ENCODE measurements around the gene ZNF358.

Gene ZNF358

DNA sequence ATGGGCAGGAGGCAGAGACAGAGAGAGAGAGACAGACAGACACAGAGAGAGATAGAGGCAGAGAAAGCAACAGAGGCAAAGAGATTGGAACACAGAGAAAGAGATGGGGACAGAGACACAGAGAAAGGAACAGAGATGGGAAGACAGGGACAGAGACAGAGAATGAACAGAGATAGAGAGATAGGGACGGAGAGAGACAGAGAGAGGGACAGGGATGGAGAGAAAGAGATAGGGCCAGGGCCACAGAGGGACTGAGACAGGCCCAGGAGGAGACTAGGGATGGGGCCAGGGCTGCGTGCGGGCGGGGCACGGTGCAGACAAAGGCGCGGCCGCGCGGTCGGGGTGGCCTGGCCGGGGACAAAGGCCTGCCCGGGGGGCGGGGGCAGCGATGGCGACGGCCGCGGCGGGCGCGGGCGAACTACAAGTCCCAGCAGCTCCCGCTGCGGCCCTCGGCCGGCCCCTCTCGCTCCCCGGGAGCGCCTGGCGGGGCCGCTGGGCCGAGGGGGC lies at the start of gene ZNF358:
TSS of gene ZNF358 (plus strand) at position 459 of the 507 bp plus-strand sequence. CDS start 3,140 bp downstream, outside the sequence.
- DNase-seq (ENCODE audit: low read depth): no peak

DNA sequence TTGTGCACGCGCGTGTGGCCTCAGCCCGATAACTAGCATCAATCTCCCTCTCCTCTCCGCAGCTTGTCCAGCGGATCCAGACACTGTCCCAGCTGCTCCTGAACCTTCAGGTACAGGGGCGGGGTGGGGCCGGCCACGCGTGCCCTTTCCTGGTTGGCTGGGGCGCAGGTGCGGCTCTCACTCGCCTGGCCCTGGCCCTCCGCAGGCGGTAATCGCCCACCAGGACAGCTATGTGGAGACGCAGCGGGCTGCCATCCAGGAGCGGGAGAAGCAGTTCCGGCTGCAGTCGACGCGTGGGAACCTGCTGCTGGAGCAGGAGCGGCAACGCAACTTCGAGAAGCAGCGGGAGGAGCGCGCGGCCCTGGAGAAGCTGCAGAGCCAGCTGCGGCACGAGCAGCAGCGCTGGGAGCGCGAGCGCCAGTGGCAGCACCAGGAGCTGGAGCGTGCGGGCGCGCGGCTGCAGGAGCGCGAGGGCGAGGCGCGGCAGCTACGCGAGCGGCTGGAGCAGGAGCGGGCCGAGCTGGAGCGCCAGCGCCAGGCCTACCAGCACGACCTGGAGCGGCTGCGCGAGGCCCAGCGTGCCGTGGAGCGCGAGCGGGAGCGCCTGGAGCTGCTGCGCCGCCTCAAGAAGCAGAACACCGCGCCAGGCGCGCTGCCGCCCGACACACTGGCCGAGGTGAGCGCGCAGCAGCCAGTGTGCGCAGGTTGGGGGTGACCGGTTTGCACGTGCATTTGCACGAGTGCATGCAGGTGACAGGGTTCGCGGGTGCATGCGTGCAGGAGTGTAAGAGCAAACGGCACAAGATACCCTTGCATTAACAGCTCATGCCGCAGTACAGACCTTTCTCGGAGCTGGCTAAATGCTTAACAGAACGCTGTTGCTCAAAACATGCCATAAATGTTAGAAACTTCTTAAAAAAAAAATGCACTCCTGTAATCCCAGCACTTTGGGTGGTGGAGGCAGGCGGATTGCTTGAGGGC lies 48.6 kb upstream of the ZNF358 start:
- no peak for DNase-seq (ENCODE audit: low read depth)

DNA sequence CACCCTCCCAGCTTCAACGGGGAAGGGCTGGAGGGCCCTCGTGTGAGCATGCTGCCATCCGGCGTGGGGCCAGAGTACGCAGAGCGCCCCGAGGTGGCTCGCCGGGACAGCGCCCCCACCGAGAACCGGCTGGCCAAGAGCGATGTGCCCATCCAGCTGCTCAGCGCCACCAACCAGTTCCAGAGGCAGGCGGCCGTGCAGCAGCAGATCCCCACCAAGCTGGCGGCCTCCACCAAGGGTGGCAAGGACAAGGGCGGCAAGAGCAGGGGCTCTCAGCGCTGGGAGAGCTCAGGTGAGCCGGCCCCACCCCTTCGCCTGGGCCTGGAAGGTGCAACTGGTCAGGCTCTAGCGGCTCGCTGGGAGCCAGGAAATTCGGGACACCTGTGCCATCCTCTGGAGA lies 47.1 kb upstream of the ZNF358 start:
- DNase-seq (ENCODE audit: low read depth): no peak

DNA sequence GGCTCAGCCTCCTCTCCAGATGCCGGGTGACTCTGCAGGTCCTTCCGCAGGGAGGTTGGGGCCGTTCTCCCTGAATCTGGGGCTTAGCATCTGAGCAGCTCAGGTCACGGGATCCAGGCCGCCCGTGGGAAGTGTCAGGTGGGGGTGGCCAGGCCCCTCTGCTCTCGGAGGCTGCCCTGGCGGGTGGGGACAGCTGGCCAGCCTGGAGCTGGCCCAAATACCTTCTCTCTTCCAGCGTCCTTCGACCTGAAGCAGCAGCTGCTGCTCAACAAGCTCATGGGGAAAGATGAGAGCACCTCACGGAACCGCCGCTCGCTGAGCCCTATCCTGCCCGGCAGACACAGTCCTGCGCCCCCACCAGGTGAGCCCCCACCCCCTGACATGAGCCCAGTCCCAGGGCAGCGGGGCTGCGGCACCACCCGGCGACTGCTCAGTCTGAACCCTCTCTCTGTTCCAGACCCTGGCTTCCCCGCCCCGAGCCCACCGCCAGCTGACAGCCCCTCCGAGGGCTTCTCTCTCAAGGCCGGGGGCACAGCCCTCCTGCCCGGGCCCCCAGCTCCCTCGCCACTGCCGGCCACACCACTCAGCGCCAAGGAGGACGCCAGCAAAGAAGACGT lies 46.1 kb upstream of the ZNF358 start:
- no peak for DNase-seq (ENCODE audit: low read depth)

DNA sequence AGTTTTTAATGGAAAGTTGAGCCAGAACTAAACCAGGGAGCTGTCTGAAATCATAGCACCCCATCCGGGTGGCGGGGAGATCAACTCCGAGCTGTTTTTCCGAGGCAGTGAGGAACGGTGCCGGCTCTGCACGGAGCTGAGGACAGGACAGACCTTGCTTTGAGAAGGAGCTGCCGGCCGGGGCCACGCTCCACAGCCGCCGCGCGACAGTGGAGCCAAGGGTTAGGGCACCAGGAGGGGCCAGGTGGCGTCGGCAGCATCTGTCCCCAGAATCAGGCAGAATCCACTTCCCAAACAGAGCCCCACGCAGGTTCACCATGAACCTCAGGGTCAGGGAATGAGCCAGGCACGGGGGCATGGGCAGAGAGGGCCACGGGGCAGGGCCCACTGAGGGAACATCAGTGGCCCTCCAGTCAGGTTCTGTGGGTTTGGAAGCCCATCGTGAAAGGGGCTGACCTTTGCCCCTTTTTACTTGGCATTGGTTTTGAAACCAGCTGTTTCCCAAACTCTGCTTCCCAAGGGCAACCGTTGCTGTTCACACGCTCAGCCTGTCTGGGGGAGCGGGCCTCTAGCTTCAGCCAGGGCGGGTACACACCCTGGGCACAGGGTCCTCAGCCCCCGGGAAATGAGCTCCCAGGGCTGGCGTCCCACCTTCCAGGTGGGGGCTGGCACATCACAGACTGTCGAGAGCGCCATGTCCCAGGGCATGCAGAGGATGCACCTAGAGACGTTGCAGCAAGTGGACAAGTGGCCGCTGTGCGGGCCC lies 45.2 kb upstream of the ZNF358 start:
- no peak for DNase-seq (ENCODE audit: low read depth)

DNA sequence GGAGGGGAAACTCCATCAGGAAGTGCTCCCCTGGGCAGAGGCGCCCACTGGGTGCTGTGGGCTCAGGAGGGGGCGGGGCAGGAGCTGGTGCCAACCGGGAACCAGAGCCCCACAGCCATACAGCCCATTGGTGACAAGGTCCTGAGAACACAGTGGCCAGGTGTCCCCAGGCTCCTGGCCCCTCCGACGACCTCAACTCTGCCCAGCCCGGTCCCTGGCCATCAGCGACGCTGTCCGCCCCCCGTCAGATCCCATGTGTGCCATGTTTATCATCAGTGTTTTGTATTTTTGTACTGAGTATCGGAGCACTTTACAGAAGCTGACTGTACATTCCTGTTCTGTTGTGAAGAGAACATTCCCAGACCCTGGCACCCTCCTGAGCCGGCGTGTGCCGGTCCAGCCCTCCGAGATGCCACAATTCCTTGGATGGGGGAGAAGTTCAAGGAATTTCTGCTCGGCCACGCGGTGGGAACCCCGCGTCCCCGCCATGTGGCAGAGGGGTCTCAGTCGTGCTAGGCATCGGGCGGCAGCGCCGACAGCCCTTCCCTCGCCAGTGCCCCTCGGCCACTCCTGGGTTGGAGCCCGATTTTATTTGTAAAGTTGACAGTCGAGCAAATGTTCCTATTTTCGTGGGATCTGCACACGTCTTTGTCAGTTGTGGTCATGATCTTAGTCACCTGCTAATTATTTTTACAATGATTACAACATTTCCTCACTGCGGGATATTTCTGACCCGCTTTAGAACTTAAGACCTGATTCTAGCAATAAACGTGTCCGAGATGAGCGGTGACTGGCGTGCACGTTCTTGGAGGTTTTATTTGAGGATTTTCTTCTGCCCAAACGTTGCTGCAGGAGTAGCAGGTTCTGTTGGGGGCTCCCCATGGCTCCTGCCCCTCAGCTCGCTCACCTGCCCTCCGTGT lies 43.9 kb upstream of the ZNF358 start:
- DNase-seq (ENCODE audit: low read depth): no peak

DNA sequence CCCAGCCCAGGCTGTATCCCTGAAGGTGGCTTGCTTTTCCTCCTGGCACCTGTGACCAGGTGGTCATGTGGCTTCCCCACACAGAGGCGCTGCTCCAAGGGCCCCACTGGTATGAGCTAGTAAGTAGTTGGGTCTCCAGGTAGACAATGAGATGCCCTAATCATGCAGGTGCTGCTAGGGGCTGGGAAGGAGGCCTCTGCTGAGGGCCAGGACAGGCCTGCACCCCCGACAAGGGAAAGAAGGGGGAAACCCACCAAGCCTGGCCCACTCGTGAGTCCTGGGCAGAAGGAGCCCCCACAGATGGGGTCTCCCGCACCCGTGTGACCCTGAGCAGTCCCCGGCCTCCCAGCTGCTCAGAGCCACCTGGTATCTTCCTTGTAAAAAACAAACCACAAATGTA lies 40.2 kb upstream of the ZNF358 start:
- no peak for DNase-seq (ENCODE audit: low read depth)

DNA sequence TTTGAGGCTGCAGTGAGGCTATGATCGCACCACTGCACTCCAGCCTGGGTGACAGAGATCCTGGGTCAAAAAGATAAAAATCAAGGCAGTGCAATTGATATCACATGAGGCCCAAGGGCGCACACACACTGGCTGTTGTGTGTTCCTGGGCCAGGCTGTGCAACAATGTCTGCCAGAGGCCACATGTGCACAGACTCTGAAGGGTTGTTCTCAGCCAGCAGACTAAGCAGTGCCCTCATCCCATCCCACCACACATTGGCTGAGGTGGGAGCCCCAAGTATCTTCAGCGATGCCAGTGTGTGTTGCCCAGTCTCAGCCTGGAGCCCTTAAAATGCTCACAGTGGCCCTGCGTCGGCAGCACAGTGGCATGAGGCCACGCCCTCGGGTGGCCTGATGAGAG lies 39.7 kb upstream of the ZNF358 start:
- DNase-seq (ENCODE audit: low read depth): no peak

DNA sequence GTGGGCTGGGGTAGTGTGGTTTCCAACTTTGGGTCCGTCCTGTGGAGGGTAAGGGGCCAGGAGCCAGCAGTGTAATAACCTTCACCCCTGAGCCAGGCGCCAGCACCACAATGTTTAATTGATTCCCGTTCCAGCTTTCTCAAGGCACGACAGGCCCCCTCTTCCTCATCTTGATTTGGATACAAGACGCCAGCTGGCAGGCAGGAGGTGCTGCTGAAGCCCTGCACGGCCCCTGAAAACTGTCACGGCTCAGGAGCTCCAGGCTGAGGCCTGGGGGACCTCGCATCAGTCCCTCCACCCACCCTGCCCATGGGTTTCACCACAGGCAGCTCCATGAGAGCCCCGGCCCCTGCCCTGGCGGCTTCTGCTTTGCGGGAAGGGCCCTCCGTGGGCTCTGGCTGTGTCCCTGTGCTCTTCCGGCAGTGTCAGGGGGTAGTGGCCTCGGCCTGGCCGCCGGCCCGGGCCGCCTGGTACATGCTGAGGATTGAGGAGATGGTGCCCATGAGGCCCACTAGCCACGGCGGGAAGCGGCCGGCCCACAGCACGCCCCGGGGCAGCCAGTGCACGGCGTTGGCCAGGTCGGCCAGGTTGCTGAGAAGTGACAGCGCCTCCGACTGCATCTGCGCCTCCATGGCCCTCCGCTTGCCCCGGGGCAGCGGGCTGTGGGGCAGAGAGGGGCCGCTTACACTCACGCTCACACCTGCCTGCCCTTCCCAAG lies 39.0 kb upstream of the ZNF358 start:
- DNase-seq (ENCODE audit: low read depth): no peak

DNA sequence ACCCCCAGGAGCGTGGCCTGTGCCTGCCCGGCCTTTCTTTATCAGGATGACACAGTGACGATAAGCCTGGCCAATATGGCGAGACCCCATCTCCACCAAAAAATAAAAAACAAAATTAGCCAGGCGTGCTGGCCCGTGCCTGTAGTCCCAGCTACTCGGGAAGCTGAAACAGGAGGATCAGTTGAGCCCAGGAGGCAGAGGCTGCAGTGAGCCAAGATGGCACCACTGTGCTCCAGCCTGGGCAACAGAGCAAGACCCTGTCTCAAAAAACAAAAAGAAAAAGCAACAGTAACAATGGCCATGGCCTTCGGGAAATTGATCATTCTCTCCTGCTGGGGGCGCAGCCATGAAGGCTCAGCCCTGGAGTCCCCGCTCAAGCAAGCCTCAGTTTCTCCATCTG lies 38.1 kb upstream of the ZNF358 start:
- no peak for DNase-seq (ENCODE audit: low read depth)

DNA sequence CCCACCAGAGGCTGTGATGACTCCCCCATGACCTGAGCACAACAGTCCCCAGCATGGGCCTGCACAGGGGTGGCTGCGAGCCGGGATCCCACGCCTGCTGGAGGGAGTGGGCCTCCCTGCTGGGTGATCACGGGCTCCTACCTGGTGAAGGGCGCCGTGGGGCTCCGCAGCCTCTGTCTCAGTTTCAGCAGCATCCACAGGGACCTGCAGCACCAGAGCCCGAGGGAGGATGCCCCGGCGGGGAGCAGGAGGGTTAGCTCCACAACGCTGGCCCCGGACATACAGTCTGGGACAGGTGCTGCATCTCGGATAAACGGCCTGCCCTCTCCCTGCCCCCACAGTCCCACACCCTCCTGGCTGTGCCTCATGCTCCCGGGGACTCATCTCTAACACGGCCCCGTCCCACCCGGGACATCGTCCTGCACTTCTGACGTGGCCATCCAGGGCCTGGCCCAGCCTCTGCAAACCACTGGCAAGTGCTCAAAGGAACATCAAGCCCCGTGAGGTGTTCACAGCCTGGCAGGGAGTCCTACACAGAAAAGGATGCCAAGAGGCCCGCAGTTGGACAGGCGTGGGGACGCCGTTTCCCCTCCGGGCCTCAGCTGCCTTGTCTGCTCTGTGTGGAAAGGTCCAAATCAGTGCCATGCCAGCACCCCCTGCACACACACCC lies 37.6 kb upstream of the ZNF358 start:
- no peak for DNase-seq (ENCODE audit: low read depth)

DNA sequence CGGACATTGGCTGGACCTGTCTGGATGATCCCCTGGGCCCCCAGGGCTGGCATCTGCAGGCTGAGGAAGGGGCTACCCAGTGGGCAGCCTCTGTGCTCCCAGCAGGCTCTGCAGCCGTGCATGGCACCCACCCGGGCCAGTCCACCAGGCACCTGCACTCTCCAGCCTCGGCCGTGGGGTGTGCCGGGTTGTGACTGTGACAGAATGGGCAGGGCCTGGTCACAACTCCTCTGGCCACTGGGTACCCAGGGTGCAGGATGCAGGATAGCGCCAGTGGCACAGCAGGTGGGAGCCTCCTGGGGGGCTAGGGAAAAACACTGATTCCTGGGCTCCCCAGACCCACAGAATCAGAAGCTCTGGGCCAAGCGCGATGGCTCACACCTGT lies 37.1 kb upstream of the ZNF358 start:
- no peak for DNase-seq (ENCODE audit: low read depth)

DNA sequence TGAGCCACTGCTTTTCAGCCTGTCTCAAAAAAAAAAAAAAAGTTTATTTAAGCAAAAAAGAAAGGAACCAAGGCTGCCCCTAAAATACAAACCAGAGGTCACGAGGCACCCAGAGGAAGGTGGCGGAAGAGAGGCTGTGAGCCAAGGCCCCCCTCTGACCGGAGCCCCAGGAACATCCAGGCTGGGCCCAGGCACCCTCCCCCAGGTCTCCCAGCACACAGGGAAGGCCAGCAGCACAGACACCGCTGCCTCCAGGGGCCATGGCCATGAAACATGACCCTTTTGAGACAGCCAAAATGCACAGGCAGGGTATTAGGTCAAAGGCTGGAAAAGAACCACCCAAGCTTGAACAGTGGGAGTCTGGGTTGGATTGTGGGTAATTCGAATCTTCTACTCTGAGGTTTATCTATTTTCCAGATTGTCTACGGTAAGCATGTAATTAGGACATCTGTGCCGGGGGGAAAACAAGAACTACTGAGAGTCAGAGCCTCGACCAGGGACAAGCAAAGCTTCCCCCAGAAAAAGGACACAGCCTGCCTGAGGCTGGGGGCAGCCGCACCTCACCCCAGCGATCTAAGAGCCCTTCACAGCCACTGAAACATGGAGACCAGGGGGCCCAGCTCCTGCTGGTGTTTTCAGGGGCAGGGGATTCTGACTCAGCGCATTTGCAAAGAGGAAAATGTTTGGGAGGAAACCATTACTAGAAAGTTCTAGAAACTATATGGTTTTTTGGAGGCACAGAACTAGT lies 35.5 kb upstream of the ZNF358 start:
- DNase-seq (ENCODE audit: low read depth): no peak

DNA sequence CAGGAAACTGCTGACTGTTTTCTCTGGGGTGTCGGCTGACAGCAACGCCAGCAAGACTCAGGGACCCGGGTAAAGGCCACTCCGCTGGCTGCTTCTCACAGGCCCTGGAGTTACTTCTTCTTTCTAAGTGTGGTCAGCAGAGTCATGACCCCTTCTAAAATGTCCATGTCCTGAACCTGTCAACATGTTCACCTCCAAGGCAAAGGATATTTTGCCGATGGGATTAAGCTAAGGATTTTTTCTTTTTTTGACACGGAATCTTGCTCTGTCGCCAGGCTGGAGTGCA lies 35.0 kb upstream of the ZNF358 start:
- DNase-seq (ENCODE audit: low read depth): no peak

DNA sequence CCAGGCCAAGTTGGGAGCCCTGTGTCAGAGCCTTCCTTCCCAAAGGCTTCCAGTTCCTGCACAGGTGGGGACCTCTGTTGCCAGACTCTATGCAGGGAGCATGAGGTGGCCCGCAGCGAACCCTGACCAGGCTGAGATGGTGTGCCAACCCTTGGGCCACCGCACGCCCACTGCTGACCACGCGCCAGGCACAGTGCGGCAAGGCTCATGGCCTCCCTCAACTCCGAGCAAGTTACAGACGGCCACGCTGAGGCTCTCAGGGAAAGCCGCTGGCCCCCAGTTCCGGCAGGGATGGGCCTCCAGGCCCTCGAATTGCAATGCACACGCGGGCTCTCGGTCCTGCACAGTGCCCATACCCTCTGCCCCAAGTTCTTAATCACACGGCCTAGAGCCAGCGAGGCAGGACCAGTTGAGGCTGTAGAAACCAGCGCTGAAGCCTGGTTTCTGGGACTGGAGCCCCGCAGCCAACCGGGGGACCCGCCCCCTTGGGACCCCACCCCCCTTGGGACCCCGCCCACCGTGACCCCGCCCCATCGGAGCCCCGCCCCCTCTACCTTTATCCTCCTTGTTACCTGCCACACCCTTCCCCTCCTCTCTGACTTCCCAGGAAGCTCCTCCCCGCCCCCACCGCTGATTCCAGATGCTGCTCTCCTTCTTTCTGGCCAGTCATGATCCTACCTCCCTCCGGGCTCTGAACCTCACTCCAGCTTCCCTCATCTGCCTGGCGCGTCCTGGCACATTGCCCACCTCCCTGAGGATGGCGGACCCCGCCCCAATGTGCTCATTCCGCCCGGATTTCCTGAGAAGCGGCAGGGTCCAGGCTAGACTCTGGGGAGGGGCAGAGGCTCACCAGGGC lies 33.1 kb upstream of the ZNF358 start:
- DNase-seq (ENCODE audit: low read depth): no peak

DNA sequence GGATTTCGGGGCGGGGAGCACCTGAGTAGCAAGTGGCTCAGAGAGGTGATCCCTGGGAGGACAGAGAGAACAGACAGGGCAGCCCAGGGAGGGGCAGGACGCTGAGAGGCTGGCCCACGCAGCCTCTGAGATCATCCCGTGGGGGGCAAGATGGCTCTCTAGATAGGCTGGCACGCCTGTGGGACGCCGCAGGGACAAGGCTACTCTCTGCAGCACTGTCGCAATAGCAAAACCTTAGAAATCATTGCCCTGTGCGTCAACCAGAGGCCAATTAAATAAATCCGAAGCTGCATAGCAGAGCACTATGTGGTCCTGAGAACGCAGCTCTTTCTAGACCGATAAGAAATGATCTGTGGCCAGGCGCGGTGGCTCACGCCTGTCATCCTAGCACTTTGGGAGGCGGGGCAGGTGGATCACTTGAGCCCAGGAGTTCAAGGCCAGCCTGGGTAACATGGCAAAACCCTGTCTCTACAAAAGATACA lies 32.1 kb upstream of the ZNF358 start:
- no peak for DNase-seq (ENCODE audit: low read depth)

DNA sequence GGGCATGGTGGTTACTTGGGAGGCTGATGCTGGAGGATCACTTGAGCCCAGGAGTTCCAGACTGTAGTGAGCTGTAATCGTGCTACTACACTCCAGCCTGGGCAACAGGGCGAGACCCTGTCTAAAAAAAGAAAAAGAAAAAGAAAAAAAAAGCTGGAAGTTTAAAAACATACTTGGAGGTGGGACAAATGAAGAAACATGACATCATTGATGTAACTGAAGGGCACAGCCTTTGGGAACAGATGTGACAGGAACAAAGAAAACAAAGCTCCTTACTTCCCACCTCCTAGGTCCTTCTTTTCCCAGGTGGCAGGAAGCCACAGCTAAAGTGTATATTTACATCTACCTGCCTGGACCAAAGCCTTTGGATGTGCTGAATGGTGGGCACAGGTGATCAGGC lies 29.0 kb upstream of the ZNF358 start:
- DNase-seq (ENCODE audit: low read depth): no peak

DNA sequence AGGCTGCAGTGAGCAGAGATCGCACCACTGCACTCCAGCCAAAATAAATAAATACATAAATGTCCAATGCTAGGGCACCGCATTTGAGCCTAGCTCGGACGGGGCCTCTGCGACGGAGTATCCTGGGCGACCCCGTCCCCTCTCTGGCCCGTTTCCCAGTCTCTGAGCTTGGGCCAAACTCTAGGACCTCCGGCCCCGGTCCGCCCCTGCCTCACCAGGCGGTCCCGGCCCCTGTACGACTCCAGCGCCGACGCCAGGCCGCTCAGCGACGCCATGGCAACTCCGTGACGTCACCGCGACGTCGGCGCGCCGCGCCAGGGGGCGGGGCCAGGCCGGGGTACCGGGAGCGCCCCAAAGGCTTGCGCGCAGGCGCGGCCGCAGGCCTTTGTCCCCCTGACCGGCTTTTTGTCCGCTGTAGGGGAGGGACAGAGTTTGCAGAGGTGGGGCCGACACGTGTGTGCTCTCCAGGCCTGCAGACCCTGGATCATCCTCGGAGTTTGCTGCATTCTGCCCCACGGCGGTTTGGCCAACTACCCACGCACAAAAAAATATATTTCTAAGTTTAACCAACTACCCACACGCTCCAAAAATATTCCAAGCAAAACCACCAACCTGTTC lies 27.1 kb upstream of the ZNF358 start, which contains the start of gene PEX11G:
TSS of gene PEX11G (minus strand) at position 300 of the 618 bp plus-strand sequence. CDS start at position 275, 25 bp downstream.
- DNase-seq (ENCODE audit: low read depth): peak; percentile 69
